ENCODE results near the gene TNFSF10. TPM values are rescaled to one million over a fixed set of nuclear protein-coding genes. Genes with fewer than 3 reads are reported as not detected.

The TNFSF10 gene
- total and polyA plus RNA-seq, 9 of the 15 experiments (the other 6 are each of a cell fraction or from before 2014, with no cell fraction given) = 0.07 to 1.3 (median 0.27) TPM; not detected in 1

DNA sequence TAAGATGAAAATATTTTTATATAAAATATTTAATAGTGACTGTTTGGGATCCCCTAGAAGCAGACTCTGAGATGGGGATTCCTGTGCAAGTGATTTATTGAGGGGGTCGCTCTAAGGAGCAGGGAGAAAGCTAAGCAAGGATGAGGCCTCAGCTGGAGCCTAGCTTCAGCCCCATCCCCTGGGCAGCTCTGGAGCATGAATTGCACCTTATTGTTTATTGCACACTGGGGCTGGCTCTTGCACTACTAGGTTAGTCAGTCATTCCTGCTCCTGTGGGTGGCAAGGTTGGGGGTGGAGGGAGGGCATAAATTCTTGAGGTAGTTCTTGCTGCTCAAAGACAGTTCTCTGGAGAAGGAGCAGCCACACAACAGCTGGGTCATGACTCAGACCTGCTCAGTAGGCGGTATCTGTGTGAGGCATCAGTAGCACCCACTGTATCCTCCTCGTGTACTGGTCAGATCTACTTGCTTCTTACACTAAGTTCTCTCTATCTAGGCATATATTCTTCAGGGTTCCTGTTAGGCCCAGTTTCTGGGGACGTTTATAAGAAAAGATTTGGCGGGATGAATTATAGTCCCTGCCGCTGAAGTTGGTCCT lies 27.2 kb upstream of the TNFSF10 start (continued):
- TF ChIP-seq, protein P1, sequence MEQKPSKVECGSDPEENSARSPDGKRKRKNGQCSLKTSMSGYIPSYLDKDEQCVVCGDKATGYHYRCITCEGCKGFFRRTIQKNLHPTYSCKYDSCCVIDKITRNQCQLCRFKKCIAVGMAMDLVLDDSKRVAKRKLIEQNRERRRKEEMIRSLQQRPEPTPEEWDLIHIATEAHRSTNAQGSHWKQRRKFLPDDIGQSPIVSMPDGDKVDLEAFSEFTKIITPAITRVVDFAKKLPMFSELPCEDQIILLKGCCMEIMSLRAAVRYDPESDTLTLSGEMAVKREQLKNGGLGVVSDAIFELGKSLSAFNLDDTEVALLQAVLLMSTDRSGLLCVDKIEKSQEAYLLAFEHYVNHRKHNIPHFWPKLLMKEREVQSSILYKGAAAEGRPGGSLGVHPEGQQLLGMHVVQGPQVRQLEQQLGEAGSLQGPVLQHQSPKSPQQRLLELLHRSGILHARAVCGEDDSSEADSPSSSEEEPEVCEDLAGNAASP (IDR thresholded peaks at IDR 0.05) = no peak
- TF ChIP-seq TAL1 (IDR thresholded peaks at IDR 0.05) (0 out of 2 replicates have a peak, but pooled peaks have one; percentile 20), GABPA (tag; conservative IDR thresholded peaks at IDR 0.05; ENCODE audit: low read depth) (no peak), DACH1 (IDR thresholded peaks at IDR 0.05; ENCODE audit: partially characterized antibody) (peak; percentile 59), ELF2 (CRISPR knock-in tag; IDR thresholded peaks at IDR 0.05) (no peak), HDAC2 (IDR thresholded peaks at IDR 0.05) (no peak), SREBF2 (CRISPR knock-in tag; IDR thresholded peaks at IDR 0.05) (no peak), KDM4B (IDR thresholded peaks at IDR 0.05; ENCODE audit: borderline replicate concordance in 2 of 2, low read depth in 1 of 2) (no peak), ZNF121 (CRISPR knock-in tag; conservative IDR thresholded peaks at IDR 0.05) (no peak), ZNF75A (CRISPR knock-in tag; IDR thresholded peaks at IDR 0.05) (no peak), RCOR1 (IDR thresholded peaks at IDR 0.05; ENCODE audit: borderline replicate concordance in 1 of 2, low read depth in 2 of 2, low read length in 2 of 2) (peak in 1 of 2 experiments; percentile 80; a peak in 1 of 4 replicates), ETV1 (tag; conservative IDR thresholded peaks at IDR 0.05; ENCODE audit: low read depth) (no peak), TCF3 (CRISPR knock-in tag; IDR thresholded peaks at IDR 0.05) (peak; percentile 27; the same call in 1 of the 2 replicates), FOSL1 (tag; conservative IDR thresholded peaks at IDR 0.05) (peak; percentile 91), BRF1 (IDR thresholded peaks at IDR 0.05; ENCODE audit: borderline replicate concordance, extremely low read depth, insufficient read length) (no peak), JUN (IDR thresholded peaks at IDR 0.05; ENCODE audit: borderline replicate concordance, low read depth, low read length) (peak; percentile 81), JUN (CRISPR knock-in tag; IDR thresholded peaks at IDR 0.05; ENCODE audit: borderline replicate concordance) (no peak), ZNF174 (CRISPR knock-in tag; IDR thresholded peaks at IDR 0.05) (no peak), CBFA2T3 (IDR thresholded peaks at IDR 0.05) (peak; percentile 49; the same call in 1 of the 2 replicates)
- TF ChIP-seq, protein P2, sequence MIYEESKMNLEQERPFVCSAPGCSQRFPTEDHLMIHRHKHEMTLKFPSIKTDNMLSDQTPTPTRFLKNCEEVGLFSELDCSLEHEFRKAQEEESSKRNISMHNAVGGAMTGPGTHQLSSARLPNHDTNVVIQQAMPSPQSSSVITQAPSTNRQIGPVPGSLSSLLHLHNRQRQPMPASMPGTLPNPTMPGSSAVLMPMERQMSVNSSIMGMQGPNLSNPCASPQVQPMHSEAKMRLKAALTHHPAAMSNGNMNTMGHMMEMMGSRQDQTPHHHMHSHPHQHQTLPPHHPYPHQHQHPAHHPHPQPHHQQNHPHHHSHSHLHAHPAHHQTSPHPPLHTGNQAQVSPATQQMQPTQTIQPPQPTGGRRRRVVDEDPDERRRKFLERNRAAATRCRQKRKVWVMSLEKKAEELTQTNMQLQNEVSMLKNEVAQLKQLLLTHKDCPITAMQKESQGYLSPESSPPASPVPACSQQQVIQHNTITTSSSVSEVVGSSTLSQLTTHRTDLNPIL (CRISPR knock-in tag; IDR thresholded peaks at IDR 0.05) = no peak
- TF ChIP-seq, protein P3, sequence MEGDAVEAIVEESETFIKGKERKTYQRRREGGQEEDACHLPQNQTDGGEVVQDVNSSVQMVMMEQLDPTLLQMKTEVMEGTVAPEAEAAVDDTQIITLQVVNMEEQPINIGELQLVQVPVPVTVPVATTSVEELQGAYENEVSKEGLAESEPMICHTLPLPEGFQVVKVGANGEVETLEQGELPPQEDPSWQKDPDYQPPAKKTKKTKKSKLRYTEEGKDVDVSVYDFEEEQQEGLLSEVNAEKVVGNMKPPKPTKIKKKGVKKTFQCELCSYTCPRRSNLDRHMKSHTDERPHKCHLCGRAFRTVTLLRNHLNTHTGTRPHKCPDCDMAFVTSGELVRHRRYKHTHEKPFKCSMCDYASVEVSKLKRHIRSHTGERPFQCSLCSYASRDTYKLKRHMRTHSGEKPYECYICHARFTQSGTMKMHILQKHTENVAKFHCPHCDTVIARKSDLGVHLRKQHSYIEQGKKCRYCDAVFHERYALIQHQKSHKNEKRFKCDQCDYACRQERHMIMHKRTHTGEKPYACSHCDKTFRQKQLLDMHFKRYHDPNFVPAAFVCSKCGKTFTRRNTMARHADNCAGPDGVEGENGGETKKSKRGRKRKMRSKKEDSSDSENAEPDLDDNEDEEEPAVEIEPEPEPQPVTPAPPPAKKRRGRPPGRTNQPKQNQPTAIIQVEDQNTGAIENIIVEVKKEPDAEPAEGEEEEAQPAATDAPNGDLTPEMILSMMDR (IDR thresholded peaks at IDR 0.05 in 2 of 3, conservative IDR thresholded peaks at IDR 0.05 in 1 of 3; ENCODE audit: insufficient read depth in 2 of 3, low read depth in 1 of 3, low read length in 3 of 3) = no peak
- TF ChIP-seq, protein P4, sequence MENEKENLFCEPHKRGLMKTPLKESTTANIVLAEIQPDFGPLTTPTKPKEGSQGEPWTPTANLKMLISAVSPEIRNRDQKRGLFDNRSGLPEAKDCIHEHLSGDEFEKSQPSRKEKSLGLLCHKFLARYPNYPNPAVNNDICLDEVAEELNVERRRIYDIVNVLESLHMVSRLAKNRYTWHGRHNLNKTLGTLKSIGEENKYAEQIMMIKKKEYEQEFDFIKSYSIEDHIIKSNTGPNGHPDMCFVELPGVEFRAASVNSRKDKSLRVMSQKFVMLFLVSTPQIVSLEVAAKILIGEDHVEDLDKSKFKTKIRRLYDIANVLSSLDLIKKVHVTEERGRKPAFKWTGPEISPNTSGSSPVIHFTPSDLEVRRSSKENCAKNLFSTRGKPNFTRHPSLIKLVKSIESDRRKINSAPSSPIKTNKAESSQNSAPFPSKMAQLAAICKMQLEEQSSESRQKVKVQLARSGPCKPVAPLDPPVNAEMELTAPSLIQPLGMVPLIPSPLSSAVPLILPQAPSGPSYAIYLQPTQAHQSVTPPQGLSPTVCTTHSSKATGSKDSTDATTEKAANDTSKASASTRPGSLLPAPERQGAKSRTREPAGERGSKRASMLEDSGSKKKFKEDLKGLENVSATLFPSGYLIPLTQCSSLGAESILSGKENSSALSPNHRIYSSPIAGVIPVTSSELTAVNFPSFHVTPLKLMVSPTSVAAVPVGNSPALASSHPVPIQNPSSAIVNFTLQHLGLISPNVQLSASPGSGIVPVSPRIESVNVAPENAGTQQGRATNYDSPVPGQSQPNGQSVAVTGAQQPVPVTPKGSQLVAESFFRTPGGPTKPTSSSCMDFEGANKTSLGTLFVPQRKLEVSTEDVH (IDR thresholded peaks at IDR 0.05; ENCODE audit: low read depth, partially characterized antibody) = no peak

All from K562 (cell line).